GM13976 (cell line): ENCODE data around the gene CORIN.

Experiments
- DNase-seq: peaks from one replicate; pipeline ENCODE4 v3.0.0; 2012; ENCODE audit warnings: low spot score
- CTCF ChIP-seq: IDR thresholded peaks from 2 replicates; pipeline ENCODE4 v1.5.1; 2012; ENCODE audit warnings: borderline replicate concordance, mild to moderate bottlenecking; ENCODE audit not compliant: insufficient read depth; ENCODE audit errors: extremely low read depth, missing control alignments, control extremely low read depth
- in situ Hi-C: fragments of 300-500 bp; cut with MboI; formaldehyde crosslinking; loops from one replicate; pipeline ENCODE4 v1.12.0; 2022; ENCODE audit warnings: low sequenced_read_pairs, mixed read lengths, inconsistent platforms; ENCODE audit not compliant: unreplicated experiment

The CORIN gene

GRCh38 chr4:47672696-47673095, 165.2 kb downstream of the CORIN start:
- TF ChIP-seq CTCF, result no peak
- in situ Hi-C loops, result no loop called here
- DNase-seq, result no peak

GRCh38 chr4:47669946-47670345, 167.9 kb downstream of the CORIN start:
- in situ Hi-C loops, result no loop called here
- TF ChIP-seq CTCF, result no peak
- DNase-seq, result no peak

GRCh38 chr4:47668810-47669408, 169.0 kb downstream of the CORIN start:
- in situ Hi-C loops, result no loop called here
- peak; percentile 34 for DNase-seq

GRCh38 chr4:47668256-47668655, 169.6 kb downstream of the CORIN start:
- no peak for DNase-seq
- in situ Hi-C loops, result no loop called here
- TF ChIP-seq CTCF, result no peak

More at GRCh38 chr4:47668810-47669408, 169.0 kb downstream of the CORIN start:
- TF ChIP-seq CTCF, result peak; percentile 40

- DNase-seq, result no peak
- TF ChIP-seq CTCF, result no peak
- in situ Hi-C loops, result no loop called here
These were observed 170.3 kb downstream of the CORIN start for GRCh38 chr4:47667552-47667951.

GRCh38 chr4:47664051-47664826, 173.6 kb downstream of the CORIN start:
- TF ChIP-seq CTCF, result no peak
- in situ Hi-C loops, result no loop called here
- no peak for DNase-seq
